PC-9 (cell line): Measurements from ENCODE around the gene FICD.

ENCODE experiments used
- CTCF ChIP-seq: fragments of 200-600 bp; sonication (generic); conservative IDR thresholded peaks from 2 replicates; pipeline ENCODE4 v1.6.1; 2017; ENCODE audit warnings: mixed run types, antibody characterized with exemption, mild to moderate bottlenecking, moderate library complexity
- EZH2 ChIP-seq: fragments of 200-600 bp; sonication (generic); IDR thresholded peaks from 2 replicates; pipeline ENCODE4 v1.8.0; 2017; ENCODE audit warnings: antibody characterized with exemption, low read depth

GRCh38 chr12:108542320-108542719 is 27.2 kb downstream of the FICD start:
- no peak for TF ChIP-seq CTCF
- TF ChIP-seq EZH2, result no peak
